Liver (tissue), 3 donors: Measurements from ENCODE around the gene TEX14.

Source experiments
- ATF3 ChIP-seq: IDR thresholded peaks from 2 replicates; pipeline ENCODE4 v1.6.1; 2016; ENCODE audit warnings: antibody characterized with exemption
- CTCF ChIP-seq: fragments of 150-350 bp; IDR thresholded peaks from 2 replicates; pipeline ENCODE4 v1.5.1; 2017; ENCODE audit warnings: improper control_type of control experiment, low read depth, low read length; ENCODE audit not compliant: missing input control
- EGR1 ChIP-seq, 2 donors: IDR thresholded peaks; 2 replicates each; pipeline ENCODE4 v1.6.1; 2016 to 2018; ENCODE audit warnings: antibody characterized with exemption in 2 of 2, low read depth in 2 of 2
- HNF4G ChIP-seq: IDR thresholded peaks from 2 replicates; pipeline ENCODE4 v1.6.1; 2016; ENCODE audit warnings: antibody characterized with exemption
- MAX ChIP-seq: IDR thresholded peaks from 2 replicates; pipeline ENCODE4 v1.6.1; 2016; ENCODE audit warnings: antibody characterized with exemption
- RAD21 ChIP-seq, 2 donors: IDR thresholded peaks; 2 replicates each; pipeline ENCODE4 v1.6.1; 2016; ENCODE audit warnings: antibody characterized with exemption in 2 of 2, mild to moderate bottlenecking in 2 of 2
- REST ChIP-seq: IDR thresholded peaks from 2 replicates; pipeline ENCODE4 v1.6.1; 2016; ENCODE audit warnings: antibody characterized with exemption, mild to moderate bottlenecking
- RXRA ChIP-seq, 2 donors: IDR thresholded peaks; 2 replicates each; pipeline ENCODE4 v1.6.1; 2017 to 2018; ENCODE audit warnings: antibody characterized with exemption in 2 of 2, mild to moderate bottlenecking in 1 of 2
- SP1 ChIP-seq: IDR thresholded peaks from 2 replicates; pipeline ENCODE4 v1.6.1; 2018; ENCODE audit warnings: antibody characterized with exemption, mild to moderate bottlenecking
- TAF1 ChIP-seq: conservative IDR thresholded peaks from 2 replicates; pipeline ENCODE4 v1.6.1; 2016; ENCODE audit warnings: antibody characterized with exemption, mild to moderate bottlenecking
- ZBTB33 ChIP-seq: IDR thresholded peaks from 2 replicates; pipeline ENCODE4 v1.6.1; 2016; ENCODE audit warnings: antibody characterized with exemption
- donor health status: healthy.
- donor health status: healthy.

GRCh38 chr17:58556833-58557250, 135.0 kb downstream of the TEX14 start:
- TF ChIP-seq MAX (no peak), CTCF (no peak), TAF1 (no peak), SP1 (no peak), RXRA (IDR thresholded peaks at IDR 0.05) (no peak), REST (no peak), ATF3 (no peak), RAD21 (IDR thresholded peaks at IDR 0.05) (no peak), ZBTB33 (no peak), HNF4G (no peak), EGR1 (IDR thresholded peaks at IDR 0.05; ENCODE audit: low read depth in 2 of 2) (no peak)
